ENCODE results near the gene TSPAN2.

TSPAN2 gene

GRCh38 chr1:115113766-115114165 is 24.5 kb upstream of the TSPAN2 start:
- DNase-seq = peak; percentile 17

DNA sequence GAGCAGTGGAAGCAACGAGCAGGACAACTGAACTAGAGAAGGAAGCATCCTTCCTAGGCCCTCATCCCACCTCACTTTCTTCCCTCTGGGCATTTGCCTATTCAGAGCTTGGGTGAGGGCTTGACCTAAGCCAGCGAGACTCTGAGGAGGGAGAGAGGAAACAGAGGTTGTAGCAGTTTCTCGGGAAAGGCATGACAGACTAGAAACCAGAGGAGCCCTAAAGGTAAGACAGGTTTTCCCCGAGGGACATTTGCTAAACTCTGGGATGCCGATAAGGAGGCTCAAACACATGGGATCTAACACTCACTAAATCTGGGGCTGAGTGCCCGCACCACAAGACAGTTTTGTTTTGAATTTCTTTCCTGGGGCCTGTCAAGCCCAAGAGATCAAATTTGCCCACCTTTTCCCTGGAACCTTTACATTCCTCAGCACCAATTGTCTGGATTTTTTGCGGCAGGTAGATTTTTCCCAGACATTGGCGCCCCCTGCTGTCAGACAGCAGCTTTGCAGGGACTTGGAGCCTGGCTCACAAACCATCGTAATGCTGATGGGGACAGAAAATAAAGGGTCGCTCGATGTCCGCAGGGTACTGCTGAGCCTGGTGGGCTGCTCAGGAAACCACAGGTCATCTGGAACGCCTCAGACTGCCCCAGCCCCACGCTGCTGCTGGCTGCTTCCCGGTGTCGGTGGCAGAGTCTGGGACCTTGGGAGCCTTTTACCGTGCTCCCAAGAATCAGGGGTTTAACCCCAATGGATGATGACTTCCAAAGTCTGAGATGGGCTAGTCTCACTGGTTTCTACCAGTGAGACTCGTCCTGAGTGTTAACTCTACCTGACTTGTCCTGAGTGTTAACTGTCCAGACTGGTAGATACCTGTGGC is 23.4 kb upstream of the TSPAN2 start:
- peak; percentile 17 for DNase-seq

DNA sequence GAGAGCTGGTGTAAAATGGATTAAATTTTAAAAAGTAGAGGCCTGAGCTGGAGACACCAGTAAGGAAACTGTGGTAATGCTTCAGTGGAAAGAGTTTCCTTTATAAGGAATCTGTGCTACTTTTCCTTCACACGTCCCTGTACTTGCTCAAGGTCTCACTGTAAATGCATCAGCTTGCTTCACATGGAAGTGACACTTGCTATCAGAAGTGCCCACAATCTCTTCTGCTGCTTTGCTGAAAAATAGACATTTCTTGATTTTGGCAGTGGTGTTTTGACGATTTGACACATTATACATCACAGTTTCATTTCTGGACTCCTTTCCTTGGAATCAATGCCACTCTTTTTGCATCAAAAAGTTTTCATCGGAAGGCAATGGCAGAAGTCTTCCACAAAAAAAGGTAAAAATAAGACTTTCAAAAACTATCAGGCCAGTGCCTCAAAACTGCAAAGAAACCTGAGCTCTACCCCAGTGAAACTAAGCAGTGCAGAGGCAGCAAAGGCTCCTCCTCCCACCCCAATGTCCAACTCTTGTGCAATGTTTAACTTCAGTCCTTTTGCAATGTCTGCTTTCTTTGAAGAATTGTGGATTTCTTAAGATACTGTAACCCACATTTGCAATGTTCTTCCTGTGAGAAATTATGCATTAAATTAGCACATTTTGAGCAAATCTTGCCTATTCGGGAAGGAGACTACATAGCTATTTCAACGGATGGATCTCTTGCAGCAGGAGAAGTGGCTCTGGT is 18.4 kb upstream of the TSPAN2 start:
- peak; percentile 26 for DNase-seq

DNA sequence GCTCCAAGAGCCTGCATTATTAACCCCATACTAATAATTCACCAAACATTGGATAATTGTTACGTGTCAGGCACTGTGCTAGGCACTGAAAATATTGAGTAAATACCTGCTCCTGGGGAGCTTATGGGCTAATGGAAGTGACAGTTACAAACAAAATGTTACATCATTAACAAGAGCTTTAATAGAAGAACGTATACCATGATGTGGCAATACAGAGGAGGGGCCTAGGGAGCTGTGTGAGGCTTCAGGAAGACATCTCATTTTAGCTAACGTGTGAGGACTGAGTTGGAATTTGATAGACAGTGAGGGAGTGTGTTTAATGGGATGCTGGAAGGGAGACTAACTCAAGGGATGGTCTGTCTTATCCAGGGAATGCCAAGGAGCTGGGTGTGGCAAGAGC is 16.5 kb upstream of the TSPAN2 start:
- no peak for DNase-seq

DNA sequence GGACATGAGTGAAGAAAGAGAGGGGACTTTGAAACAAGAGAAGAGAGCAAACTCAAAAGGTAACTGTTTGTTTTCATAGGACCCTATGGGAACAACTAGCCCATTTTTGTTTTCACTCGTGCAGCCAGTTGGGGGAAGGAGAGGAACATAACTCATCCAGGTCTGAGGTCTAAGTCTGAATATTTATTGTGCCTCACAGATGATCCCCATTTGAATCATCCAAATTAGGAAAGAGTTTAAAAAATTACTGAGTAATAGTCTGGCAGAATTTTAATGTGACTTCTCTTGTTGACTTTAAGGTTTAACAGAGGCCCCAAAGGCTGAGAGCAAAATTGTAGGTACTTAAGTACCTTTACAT is 10.4 kb upstream of the TSPAN2 start:
- peak; percentile 33 for DNase-seq

- peak; percentile 9 for DNase-seq
These were observed 9.8 kb upstream of the TSPAN2 start for GRCh38 chr1:115098979-115099692.

DNA sequence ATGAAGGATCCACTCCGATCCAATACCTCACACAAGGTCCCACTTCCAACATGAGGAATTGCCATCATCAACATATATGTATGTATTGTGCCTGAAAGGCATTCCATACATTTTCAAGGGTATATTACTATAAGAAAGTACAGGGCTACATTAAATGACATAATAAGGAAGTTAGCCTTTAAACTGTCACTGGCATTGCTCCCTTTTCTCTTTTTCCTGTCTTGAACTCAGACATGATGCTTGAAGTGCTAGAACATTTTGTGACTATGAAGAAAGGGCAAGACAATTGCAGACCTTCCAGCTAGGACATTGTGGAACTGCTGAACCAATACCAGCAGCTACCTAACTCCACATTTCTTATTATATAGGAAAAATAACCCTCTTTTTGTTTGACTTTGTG is 2.9 kb upstream of the TSPAN2 start:
- no peak for DNase-seq

DNA sequence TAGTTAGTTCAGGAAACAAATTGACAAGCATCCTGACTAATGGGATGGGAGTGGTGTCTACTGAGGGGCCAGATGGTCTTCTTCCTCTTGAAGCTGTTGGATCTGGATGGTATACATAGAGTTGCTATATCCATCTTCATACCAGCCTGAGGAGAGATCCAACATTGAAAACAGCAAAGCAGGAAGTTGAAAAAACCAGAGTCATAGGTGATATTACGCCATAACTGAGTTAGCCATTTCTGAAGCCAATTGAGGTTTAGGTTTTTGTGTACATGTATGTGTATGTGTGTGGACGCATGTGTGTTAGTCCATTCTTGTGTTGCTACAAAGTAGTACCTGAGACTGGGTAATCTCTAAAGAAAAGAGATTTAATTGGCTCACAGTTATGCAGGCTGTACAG is 2.3 kb upstream of the TSPAN2 start:
- no peak for DNase-seq

DNA sequence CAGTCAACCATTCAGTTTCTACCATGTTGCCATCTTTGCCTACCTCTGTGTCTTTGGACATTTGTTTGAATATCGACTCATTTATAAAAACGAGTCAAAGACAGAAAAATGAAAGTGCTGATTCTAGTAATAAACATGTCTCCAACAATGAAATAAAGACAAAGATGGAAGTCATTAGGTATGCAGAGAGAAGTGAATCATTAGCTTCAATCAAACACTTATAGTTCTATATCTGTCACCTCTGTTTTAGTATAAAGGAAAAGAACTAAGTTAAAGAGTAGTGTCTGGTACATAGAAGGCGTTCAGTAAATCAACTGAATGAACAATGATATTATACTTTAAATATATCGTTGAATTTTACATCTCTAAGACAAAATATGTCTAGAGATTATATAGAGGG is 1.7 kb upstream of the TSPAN2 start:
- DNase-seq = no peak

DNA sequence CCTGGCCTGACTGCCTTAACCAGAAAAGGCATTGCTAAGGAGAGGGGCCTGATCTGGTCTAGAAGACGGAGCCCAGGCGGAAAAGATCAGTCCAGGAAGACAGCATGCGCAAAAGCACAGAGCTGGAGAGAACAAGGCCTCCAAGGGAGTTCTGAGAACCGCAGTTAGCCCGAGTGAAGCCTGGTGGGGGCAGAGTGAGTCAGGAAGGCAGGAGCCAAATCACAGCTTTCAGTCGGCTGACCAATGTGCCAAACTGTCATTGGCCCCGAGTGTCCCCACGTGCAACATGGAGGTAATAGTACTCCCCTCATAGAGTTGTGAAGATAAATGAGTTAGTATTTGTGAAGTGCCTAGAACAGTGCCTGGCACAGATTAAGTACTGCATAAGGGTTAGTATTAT is 1.2 kb upstream of the TSPAN2 start:
- DNase-seq = peak; percentile 20

DNA sequence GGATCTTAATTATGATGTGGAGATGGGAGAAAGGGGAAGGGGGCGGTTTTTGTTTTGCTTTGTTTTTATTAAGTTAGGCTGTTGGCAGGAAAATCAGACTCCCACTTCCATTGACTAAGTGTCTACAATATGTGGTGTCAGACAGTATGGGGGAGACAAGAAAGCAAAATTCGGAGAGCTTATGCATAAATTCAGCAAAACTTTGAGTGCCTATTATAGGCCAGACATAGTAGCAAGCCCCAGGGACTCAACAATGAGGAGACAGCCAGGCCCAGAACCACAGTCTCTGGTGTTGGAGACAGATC is 835 bp upstream of the TSPAN2 start:
- DNase-seq = no peak

GRCh38 chr1:115088871-115089419 is 358 bp downstream of the TSPAN2 start:
- no peak for DNase-seq

DNA sequence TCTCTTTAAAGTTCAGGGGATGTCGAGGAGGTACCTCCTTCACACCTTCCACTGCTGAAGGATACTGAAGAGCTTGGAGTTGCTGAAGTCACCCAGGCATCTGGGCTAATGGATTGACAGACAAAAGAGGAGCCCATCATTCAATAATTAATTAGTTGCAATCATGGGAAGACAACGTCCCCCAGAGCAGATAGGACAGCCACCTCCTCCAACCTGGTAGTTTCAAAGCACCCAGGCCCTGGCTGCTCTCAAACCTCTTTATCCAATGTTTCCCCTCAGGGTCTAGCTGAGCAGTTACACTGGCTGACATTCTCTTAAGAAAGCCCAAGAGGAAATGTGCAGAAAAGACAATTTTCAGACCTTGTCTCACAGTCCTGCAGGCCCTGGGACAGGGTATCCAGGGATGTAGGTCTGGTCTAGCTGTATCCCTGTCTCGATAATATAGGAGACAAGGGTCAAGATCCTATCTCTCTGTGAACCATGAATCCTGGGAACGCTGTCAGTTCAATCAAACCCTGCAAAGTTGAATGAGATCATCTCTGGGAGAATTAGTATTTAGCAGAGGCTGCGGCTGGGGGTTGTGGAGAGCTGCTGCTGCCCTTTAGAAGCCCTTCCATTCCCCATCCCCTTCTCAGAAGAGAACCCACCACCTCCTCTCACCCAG is 1.1 kb downstream of the TSPAN2 start:
- DNase-seq = no peak

GRCh38 chr1:115086176-115086830 is 3.0 kb downstream of the TSPAN2 start:
- no peak for DNase-seq

GRCh38 chr1:115084902-115085511 is 4.3 kb downstream of the TSPAN2 start:
- DNase-seq = no peak

DNA sequence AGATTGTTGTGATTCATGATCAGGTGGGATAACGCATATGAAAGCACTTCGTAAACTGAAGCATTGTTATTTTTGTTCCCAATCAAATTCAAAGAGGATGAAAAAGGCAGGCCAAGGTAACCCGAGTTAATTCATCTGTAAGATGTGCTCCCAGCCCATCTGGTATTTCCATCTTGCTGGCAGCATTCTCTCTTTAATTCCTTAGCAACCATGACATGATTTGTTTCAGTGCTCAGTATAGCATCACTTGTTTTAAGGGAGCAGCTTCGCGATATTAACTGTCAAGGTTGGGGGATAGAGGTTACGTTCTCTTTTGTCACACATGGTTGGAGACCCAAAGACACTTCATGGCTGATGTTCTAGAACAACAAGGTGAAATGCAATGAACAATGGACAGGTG is 6.4 kb downstream of the TSPAN2 start:
- no peak for DNase-seq

GRCh38 chr1:115078708-115079107 is 10.6 kb downstream of the TSPAN2 start:
- no peak for DNase-seq

GRCh38 chr1:115077984-115078330 is 11.3 kb downstream of the TSPAN2 start:
- no peak for DNase-seq

DNA sequence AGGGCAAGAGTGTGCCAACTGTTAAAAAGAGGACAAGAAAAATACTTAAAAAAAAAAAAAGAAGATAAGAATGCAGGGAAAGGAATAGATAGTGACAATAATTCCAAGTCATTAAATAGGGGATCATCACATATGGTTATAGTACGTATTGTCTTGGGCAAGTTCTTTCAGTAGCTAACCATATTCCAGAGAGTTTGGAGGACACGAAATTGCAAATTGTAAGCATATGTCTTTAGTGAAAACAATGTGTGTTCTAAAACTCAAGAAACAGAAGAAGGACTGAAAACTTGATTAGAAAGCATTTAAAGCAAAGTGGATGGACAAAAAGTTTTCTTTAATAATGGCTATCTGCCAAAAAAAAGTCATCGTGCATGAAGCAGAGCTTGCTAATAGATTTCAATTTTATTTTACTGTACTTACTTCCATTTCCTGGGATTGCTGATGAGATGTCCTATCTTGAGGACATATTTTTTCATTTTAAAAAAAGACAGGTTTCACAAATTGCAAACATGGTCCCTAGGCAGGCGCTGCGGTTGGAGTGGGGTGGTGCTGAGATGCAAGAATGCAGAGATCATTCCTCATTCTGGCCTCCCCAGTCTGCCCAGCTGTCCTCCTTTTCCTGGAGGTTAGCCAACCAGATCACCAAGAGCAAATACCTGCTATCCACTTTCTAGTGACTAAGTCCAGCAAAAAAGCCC is 11.9 kb downstream of the TSPAN2 start:
- DNase-seq = peak; percentile 55

- no peak for DNase-seq
These were observed 12.9 kb downstream of the TSPAN2 start for GRCh38 chr1:115076384-115076915.

All from fibroblast of skin of abdomen (primary cell).